ENCODE results near the gene PDP2.

Gene PDP2

DNA sequence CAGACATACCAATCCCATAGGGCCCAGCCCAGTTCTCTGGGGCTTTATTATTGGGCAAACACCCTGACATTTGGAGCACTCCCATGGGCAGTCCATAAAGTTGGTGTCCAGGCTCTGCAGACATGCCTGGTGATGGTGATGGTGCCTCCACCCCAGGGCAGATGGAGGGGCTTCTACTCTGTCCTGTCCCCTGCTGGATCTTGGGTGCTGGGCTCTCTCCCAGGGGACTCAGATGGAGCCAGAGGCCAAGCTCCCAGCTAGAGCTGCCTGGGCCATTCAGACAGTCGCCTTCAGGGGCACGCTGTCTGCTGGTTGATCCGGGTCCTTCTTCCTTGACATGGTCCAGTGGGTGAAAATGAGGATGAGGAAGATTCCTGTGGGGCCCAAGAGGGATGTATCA lies 27.8 kb downstream of the PDP2 start:
- no peaks in the 10 kb centered on the region for H3K4me1 ChIP-seq (ENCODE audit: control insufficient read depth, insufficient read depth, low read length)
- H3K36me3 ChIP-seq (ENCODE audit: insufficient read depth, low read length) = no peaks in the 10 kb centered on the region
- H3K4me2 ChIP-seq (ENCODE audit: low read length) = no peak overlapping the region
- peaks cover 19% of the 10 kb centered on the region for H3K27me3 ChIP-seq (ENCODE audit: control insufficient read depth, insufficient read depth, low read length)
- H3K4me3 ChIP-seq (ENCODE audit: low read length) = no peak overlapping the region
- H3K9me3 ChIP-seq (replicated peaks; ENCODE audit: low read length) = no peaks in the 10 kb centered on the region
- no peak overlapping the region for H3K9ac ChIP-seq (ENCODE audit: low read depth, low read length)

GRCh38 chr16:66908762-66909559 lies 28.6 kb downstream of the PDP2 start:
- H3K27me3 ChIP-seq (ENCODE audit: control insufficient read depth, insufficient read depth, low read length) = peaks cover 19% of the 10 kb centered on the region

GRCh38 chr16:66910175-66910940 lies 30.0 kb downstream of the PDP2 start:
- Histone ChIP-seq H3K4me2 (ENCODE audit: low read length) (no peak overlapping the region), H3K4me3 (ENCODE audit: low read length) (no peak overlapping the region), H3K4me1 (ENCODE audit: control insufficient read depth, insufficient read depth, low read length) (no peaks in the 10 kb centered on the region), H3K36me3 (ENCODE audit: insufficient read depth, low read length) (no peaks in the 10 kb centered on the region), H3K27me3 (ENCODE audit: control insufficient read depth, insufficient read depth, low read length) (peaks cover 25% of the 10 kb centered on the region), H3K9me3 (replicated peaks; ENCODE audit: low read length) (no peaks in the 10 kb centered on the region), H3K9ac (ENCODE audit: low read depth, low read length) (no peak overlapping the region)

More at GRCh38 chr16:66908762-66909559, 28.6 kb downstream of the PDP2 start:
- Histone ChIP-seq H3K4me3 (ENCODE audit: low read length) (no peak overlapping the region), H3K36me3 (ENCODE audit: insufficient read depth, low read length) (no peaks in the 10 kb centered on the region), H3K4me2 (ENCODE audit: low read length) (no peak overlapping the region), H3K9me3 (replicated peaks; ENCODE audit: low read length) (no peaks in the 10 kb centered on the region), H3K9ac (ENCODE audit: low read depth, low read length) (no peak overlapping the region), H3K4me1 (ENCODE audit: control insufficient read depth, insufficient read depth, low read length) (no peaks in the 10 kb centered on the region)

- H3K36me3 ChIP-seq (ENCODE audit: insufficient read depth, low read length) = no peaks in the 10 kb centered on the region
- H3K9me3 ChIP-seq (replicated peaks; ENCODE audit: low read length) = no peaks in the 10 kb centered on the region
- H3K9ac ChIP-seq (ENCODE audit: low read depth, low read length) = no peak overlapping the region
- H3K4me1 ChIP-seq (ENCODE audit: control insufficient read depth, insufficient read depth, low read length) = no peaks in the 10 kb centered on the region
- no peak overlapping the region for H3K4me3 ChIP-seq (ENCODE audit: low read length)
- H3K4me2 ChIP-seq (ENCODE audit: low read length) = no peak overlapping the region
- peaks cover 30% of the 10 kb centered on the region for H3K27me3 ChIP-seq (ENCODE audit: control insufficient read depth, insufficient read depth, low read length)
These were observed 30.8 kb downstream of the PDP2 start for GRCh38 chr16:66911112-66911511.

DNA sequence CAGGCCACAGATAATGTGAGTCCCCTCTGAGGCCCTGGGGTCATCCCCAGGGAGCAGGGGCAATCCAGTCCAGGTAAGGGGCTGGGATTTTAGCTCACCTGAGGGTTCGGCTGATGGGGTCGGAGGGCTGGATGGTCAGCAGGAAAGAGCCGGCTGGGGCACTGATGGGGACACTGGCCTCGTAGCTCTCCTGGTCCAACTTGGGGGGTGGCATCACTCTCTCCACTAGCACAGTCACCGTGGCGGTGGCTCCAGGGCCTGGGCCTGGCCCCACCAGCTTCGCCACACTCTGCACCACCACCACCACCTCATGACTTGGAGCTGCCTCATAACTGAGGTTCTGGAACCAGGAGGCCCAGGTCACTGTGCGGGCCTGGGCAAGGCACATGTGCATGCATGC lies 31.5 kb downstream of the PDP2 start:
- H3K4me2 ChIP-seq (ENCODE audit: low read length) = no peak overlapping the region
- no peaks in the 10 kb centered on the region for H3K9me3 ChIP-seq (replicated peaks; ENCODE audit: low read length)
- no peak overlapping the region for H3K9ac ChIP-seq (ENCODE audit: low read depth, low read length)
- no peaks in the 10 kb centered on the region for H3K36me3 ChIP-seq (ENCODE audit: insufficient read depth, low read length)
- H3K27me3 ChIP-seq (ENCODE audit: control insufficient read depth, insufficient read depth, low read length) = peaks cover 31% of the 10 kb centered on the region
- no peak overlapping the region for H3K4me3 ChIP-seq (ENCODE audit: low read length)
- H3K4me1 ChIP-seq (ENCODE audit: control insufficient read depth, insufficient read depth, low read length) = no peaks in the 10 kb centered on the region

DNA sequence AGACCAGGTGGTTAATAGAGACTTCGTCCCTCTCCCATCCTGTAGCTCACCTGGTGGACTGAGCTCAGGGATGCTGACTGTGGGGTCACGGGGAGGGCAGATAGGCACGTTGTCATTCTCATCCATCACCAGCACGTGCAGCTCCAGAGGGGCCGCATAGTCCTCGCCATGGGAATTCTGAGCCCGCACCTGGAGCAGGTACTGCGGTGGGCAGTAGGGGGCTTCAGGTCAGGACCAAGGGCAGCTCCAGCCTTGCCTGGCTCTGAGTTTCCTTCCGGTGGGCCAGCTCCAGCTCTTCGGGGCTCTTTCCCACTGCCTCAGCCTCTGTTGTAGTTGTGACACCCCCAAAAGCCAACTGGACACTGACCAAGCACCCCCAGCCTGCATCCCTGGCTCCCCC lies 32.8 kb downstream of the PDP2 start:
- no peak overlapping the region for H3K4me2 ChIP-seq (ENCODE audit: low read length)
- no peaks in the 10 kb centered on the region for H3K36me3 ChIP-seq (ENCODE audit: insufficient read depth, low read length)
- H3K9ac ChIP-seq (ENCODE audit: low read depth, low read length) = no peak overlapping the region
- no peaks in the 10 kb centered on the region for H3K9me3 ChIP-seq (replicated peaks; ENCODE audit: low read length)
- H3K4me3 ChIP-seq (ENCODE audit: low read length) = no peak overlapping the region
- H3K27me3 ChIP-seq (ENCODE audit: control insufficient read depth, insufficient read depth, low read length) = peaks cover 29% of the 10 kb centered on the region
- no peaks in the 10 kb centered on the region for H3K4me1 ChIP-seq (ENCODE audit: control insufficient read depth, insufficient read depth, low read length)

GRCh38 chr16:66913711-66914110 lies 33.4 kb downstream of the PDP2 start:
- Histone ChIP-seq H3K9me3 (replicated peaks; ENCODE audit: low read length) (no peaks in the 10 kb centered on the region), H3K4me3 (ENCODE audit: low read length) (no peak overlapping the region), H3K4me2 (ENCODE audit: low read length) (no peak overlapping the region), H3K9ac (ENCODE audit: low read depth, low read length) (no peak overlapping the region), H3K27me3 (ENCODE audit: control insufficient read depth, insufficient read depth, low read length) (peaks cover 27% of the 10 kb centered on the region), H3K4me1 (ENCODE audit: control insufficient read depth, insufficient read depth, low read length) (no peaks in the 10 kb centered on the region), H3K36me3 (ENCODE audit: insufficient read depth, low read length) (no peaks in the 10 kb centered on the region)

DNA sequence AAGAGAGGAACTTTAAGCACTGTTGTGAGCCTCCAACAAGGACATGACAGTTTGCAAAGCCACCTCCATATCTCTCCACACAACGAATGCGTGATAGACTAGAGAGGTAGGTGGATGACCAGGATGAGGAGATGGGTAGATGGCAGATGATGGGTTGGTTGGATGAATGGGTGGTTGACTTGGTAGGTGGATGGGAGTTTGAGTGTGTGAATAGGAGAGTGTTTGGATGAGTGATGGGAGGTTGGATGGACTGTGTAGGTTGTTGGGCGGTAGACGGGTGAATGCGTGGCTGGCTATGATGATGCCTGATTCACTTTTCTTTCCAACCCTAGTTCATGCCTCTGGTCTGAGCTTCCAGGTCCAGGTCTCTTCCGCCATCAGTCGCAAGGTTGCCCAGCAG lies 34.2 kb downstream of the PDP2 start:
- Histone ChIP-seq H3K4me2 (ENCODE audit: low read length) (no peak overlapping the region), H3K27me3 (ENCODE audit: control insufficient read depth, insufficient read depth, low read length) (peaks cover 33% of the 10 kb centered on the region), H3K36me3 (ENCODE audit: insufficient read depth, low read length) (no peaks in the 10 kb centered on the region), H3K9me3 (replicated peaks; ENCODE audit: low read length) (no peaks in the 10 kb centered on the region), H3K4me3 (ENCODE audit: low read length) (no peak overlapping the region), H3K4me1 (ENCODE audit: control insufficient read depth, insufficient read depth, low read length) (no peaks in the 10 kb centered on the region), H3K9ac (ENCODE audit: low read depth, low read length) (no peak overlapping the region)

DNA sequence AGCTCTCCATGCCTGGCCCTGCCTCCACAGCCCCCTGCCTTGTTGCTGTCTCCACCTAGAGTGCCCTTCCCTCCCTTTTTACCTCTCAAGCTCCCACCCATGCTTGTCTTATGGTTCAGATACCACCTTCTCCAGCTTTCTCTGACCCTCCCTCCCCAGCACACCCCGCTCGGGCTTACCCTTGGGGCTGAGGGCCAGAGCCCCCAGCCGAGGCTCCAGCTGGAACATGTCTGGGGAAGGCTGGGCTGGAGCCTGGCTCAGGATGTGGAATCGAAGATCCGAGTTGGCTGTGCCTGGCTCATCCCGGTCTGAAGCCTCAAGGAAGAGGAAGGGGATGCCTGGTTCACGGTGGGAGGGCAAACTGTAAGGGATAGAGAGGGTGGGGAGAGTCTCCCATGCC lies 34.7 kb downstream of the PDP2 start:
- Histone ChIP-seq H3K36me3 (ENCODE audit: insufficient read depth, low read length) (no peaks in the 10 kb centered on the region), H3K4me2 (ENCODE audit: low read length) (no peak overlapping the region), H3K9ac (ENCODE audit: low read depth, low read length) (no peak overlapping the region), H3K4me3 (ENCODE audit: low read length) (no peak overlapping the region), H3K9me3 (replicated peaks; ENCODE audit: low read length) (no peaks in the 10 kb centered on the region), H3K27me3 (ENCODE audit: control insufficient read depth, insufficient read depth, low read length) (peaks cover 38% of the 10 kb centered on the region), H3K4me1 (ENCODE audit: control insufficient read depth, insufficient read depth, low read length) (no peaks in the 10 kb centered on the region)

DNA sequence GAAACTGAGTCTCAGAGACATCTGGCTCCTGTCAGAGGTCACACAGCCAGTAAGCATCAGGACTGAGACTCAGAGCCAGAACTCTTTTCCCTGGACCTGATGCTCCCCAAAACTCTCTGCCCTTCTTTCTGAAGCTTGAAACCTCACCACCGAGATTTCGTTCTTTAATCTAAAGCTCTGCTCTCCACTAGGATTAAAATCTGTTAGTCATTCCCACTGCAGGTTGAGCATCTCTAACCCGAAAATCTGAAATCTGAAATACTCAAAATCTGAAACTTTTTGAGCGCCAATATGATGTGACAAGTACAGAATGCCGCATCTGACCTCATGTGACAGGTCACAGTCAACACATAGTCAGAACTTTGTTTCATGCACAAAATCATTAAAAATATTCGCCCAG lies 36.2 kb downstream of the PDP2 start:
- no peaks in the 10 kb centered on the region for H3K9me3 ChIP-seq (replicated peaks; ENCODE audit: low read length)
- H3K27me3 ChIP-seq (ENCODE audit: control insufficient read depth, insufficient read depth, low read length) = peaks cover 48% of the 10 kb centered on the region
- no peak overlapping the region for H3K4me3 ChIP-seq (ENCODE audit: low read length)
- H3K9ac ChIP-seq (ENCODE audit: low read depth, low read length) = no peak overlapping the region
- H3K4me2 ChIP-seq (ENCODE audit: low read length) = no peak overlapping the region
- no peaks in the 10 kb centered on the region for H3K36me3 ChIP-seq (ENCODE audit: insufficient read depth, low read length)
- no peaks in the 10 kb centered on the region for H3K4me1 ChIP-seq (ENCODE audit: control insufficient read depth, insufficient read depth, low read length)

DNA sequence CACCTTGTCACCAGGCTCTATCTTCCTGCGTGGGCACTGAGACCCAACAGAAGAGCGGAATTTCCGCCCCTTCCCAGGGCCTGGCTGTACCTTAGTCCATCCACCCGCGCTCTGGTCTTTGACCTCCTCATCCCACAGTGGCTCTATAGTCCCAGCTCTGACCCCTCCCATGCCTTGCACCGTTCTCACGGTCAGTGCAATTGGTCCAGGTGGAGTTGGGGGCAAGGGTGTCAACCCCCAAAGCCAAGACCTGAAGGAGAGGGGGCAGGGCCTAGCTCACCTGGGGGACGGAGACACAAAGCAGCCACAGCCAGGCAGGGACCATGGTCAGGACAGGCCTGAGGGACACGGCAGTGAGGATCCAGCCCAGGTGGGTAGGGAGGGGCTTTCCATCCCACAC lies 37.4 kb downstream of the PDP2 start:
- H3K4me2 ChIP-seq (ENCODE audit: low read length) = no peak overlapping the region
- H3K36me3 ChIP-seq (ENCODE audit: insufficient read depth, low read length) = no peaks in the 10 kb centered on the region
- H3K4me1 ChIP-seq (ENCODE audit: control insufficient read depth, insufficient read depth, low read length) = no peaks in the 10 kb centered on the region
- no peaks in the 10 kb centered on the region for H3K9me3 ChIP-seq (replicated peaks; ENCODE audit: low read length)
- H3K4me3 ChIP-seq (ENCODE audit: low read length) = no peak overlapping the region
- no peak overlapping the region for H3K9ac ChIP-seq (ENCODE audit: low read depth, low read length)
- H3K27me3 ChIP-seq (ENCODE audit: control insufficient read depth, insufficient read depth, low read length) = peaks cover 49% of the 10 kb centered on the region

- Histone ChIP-seq H3K9me3 (replicated peaks; ENCODE audit: low read length) (no peaks in the 10 kb centered on the region), H3K27me3 (ENCODE audit: control insufficient read depth, insufficient read depth, low read length) (peaks cover 49% of the 10 kb centered on the region), H3K4me2 (ENCODE audit: low read length) (no peak overlapping the region), H3K36me3 (ENCODE audit: insufficient read depth, low read length) (no peaks in the 10 kb centered on the region), H3K4me3 (ENCODE audit: low read length) (no peak overlapping the region), H3K4me1 (ENCODE audit: control insufficient read depth, insufficient read depth, low read length) (peaks cover 6% of the 10 kb centered on the region), H3K9ac (ENCODE audit: low read depth, low read length) (no peak overlapping the region)
These were observed 38.0 kb downstream of the PDP2 start for GRCh38 chr16:66918355-66918754.
